DOHH2 (cell line): ENCODE results near the gene SLC11A1.

Experiments
- H3F3A ChIP-seq: fragments of 200-600 bp; sonication (generic), shearing (Covaris generic); 2 replicates; pipeline ENCODE4 v1.6.0; 2016; ENCODE audit warnings: antibody characterized with exemption, mild to moderate bottlenecking; ENCODE audit not compliant: control insufficient read depth, insufficient read depth
- H3K27ac ChIP-seq: fragments of 200-600 bp; sonication (generic); 2 replicates; pipeline ENCODE4 v1.5.1; 2014; ENCODE audit warnings: low read depth, mild to moderate bottlenecking, low read length, moderate library complexity
- H3K27me3 ChIP-seq: fragments of 200-600 bp; sonication (generic); 2 replicates; pipeline ENCODE4 v1.6.1; 2014; ENCODE audit warnings: mild to moderate bottlenecking, low read length, mixed read lengths; ENCODE audit not compliant: control insufficient read depth
- H3K36me3 ChIP-seq: fragments of 200-600 bp; sonication (generic); 2 replicates; pipeline ENCODE4 v1.6.1; 2014; ENCODE audit warnings: mild to moderate bottlenecking, low read length, moderate library complexity, mixed read lengths; ENCODE audit not compliant: control insufficient read depth
- H3K4me1 ChIP-seq: fragments of 200-600 bp; sonication (generic); 2 replicates; pipeline ENCODE4 v1.6.1; 2014; ENCODE audit warnings: mild to moderate bottlenecking, low read length, mixed read lengths; ENCODE audit not compliant: control insufficient read depth
- H3K4me2 ChIP-seq: fragments of 200-600 bp; sonication (generic); 2 replicates; pipeline ENCODE4 v1.6.0; 2014; ENCODE audit warnings: mild to moderate bottlenecking, low read length, moderate library complexity
- H3K4me3 ChIP-seq: fragments of 200-600 bp; sonication (generic); 2 replicates; pipeline ENCODE4 v1.5.1; 2014; ENCODE audit warnings: mild to moderate bottlenecking, low read length, mixed read lengths
- H3K79me2 ChIP-seq: fragments of 200-600 bp; sonication (generic); 2 replicates; pipeline ENCODE4 v1.6.1; 2014; ENCODE audit warnings: mild to moderate bottlenecking, low read length, mixed read lengths; ENCODE audit not compliant: control insufficient read depth
- H3K9me2 ChIP-seq: fragments of 200-600 bp; sonication (generic); replicated peaks from 2 replicates; pipeline ENCODE4 v1.6.1; 2014; ENCODE audit warnings: mild to moderate bottlenecking, low read length, mixed read lengths; ENCODE audit not compliant: control insufficient read depth
- H3K9me3 ChIP-seq: fragments of 200-600 bp; sonication (generic); 2 replicates; pipeline ENCODE4 v1.6.1; 2014; ENCODE audit warnings: antibody characterized with exemption, low read length, mixed read lengths; ENCODE audit not compliant: control insufficient read depth, insufficient read depth
- H4K20me1 ChIP-seq: fragments of 200-600 bp; sonication (generic); 2 replicates; pipeline ENCODE4 v1.6.0; 2014; ENCODE audit warnings: low read depth, mild to moderate bottlenecking, antibody characterized with exemption, low read length, moderate library complexity; ENCODE audit not compliant: control insufficient read depth, insufficient read depth
- EZH2phosphoT487 ChIP-seq: fragments of 200-600 bp; sonication (generic); IDR thresholded peaks from 2 replicates; pipeline ENCODE4 v1.6.1; 2017; ENCODE audit warnings: borderline replicate concordance, mild to moderate bottlenecking, antibody characterized with exemption, low read length, moderate library complexity, mixed read lengths
- TF ChIP-seq, protein P1 (sequence below): fragments of 200-600 bp; sonication (generic); IDR thresholded peaks from one replicate; pipeline ENCODE4 v1.5.1; 2014; ENCODE audit warnings: antibody characterized with exemption, mild to moderate bottlenecking, low read depth, low read length; ENCODE audit not compliant: poor library complexity, severe bottlenecking

Gene SLC11A1

GRCh38 chr2:218354850-218355443 is 27.1 kb upstream of the SLC11A1 start:
- Histone ChIP-seq H3K79me2 (no peaks in the 10 kb centered on the region), H3K9me3 (peaks cover 7% of the 10 kb centered on the region; the same call in 1 of the 2 replicates), H3K27me3 (no peaks in the 10 kb centered on the region), H3K36me3 (no peaks in the 10 kb centered on the region), H3K4me3 (no peak overlapping the region), H3K4me2 (no peak overlapping the region), H3K9me2 (no peaks in the 10 kb centered on the region), H3F3A (no peaks in the 10 kb centered on the region), H3K27ac (no peak overlapping the region), H3K4me1 (0 out of 2 replicates have a peak, but pooled peaks cover 3% of the 10 kb centered on the region), H4K20me1 (no peaks in the 10 kb centered on the region)
- TF ChIP-seq EZH2phosphoT487: no peak
- TF ChIP-seq, protein P1, sequence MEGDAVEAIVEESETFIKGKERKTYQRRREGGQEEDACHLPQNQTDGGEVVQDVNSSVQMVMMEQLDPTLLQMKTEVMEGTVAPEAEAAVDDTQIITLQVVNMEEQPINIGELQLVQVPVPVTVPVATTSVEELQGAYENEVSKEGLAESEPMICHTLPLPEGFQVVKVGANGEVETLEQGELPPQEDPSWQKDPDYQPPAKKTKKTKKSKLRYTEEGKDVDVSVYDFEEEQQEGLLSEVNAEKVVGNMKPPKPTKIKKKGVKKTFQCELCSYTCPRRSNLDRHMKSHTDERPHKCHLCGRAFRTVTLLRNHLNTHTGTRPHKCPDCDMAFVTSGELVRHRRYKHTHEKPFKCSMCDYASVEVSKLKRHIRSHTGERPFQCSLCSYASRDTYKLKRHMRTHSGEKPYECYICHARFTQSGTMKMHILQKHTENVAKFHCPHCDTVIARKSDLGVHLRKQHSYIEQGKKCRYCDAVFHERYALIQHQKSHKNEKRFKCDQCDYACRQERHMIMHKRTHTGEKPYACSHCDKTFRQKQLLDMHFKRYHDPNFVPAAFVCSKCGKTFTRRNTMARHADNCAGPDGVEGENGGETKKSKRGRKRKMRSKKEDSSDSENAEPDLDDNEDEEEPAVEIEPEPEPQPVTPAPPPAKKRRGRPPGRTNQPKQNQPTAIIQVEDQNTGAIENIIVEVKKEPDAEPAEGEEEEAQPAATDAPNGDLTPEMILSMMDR: no peak

DNA sequence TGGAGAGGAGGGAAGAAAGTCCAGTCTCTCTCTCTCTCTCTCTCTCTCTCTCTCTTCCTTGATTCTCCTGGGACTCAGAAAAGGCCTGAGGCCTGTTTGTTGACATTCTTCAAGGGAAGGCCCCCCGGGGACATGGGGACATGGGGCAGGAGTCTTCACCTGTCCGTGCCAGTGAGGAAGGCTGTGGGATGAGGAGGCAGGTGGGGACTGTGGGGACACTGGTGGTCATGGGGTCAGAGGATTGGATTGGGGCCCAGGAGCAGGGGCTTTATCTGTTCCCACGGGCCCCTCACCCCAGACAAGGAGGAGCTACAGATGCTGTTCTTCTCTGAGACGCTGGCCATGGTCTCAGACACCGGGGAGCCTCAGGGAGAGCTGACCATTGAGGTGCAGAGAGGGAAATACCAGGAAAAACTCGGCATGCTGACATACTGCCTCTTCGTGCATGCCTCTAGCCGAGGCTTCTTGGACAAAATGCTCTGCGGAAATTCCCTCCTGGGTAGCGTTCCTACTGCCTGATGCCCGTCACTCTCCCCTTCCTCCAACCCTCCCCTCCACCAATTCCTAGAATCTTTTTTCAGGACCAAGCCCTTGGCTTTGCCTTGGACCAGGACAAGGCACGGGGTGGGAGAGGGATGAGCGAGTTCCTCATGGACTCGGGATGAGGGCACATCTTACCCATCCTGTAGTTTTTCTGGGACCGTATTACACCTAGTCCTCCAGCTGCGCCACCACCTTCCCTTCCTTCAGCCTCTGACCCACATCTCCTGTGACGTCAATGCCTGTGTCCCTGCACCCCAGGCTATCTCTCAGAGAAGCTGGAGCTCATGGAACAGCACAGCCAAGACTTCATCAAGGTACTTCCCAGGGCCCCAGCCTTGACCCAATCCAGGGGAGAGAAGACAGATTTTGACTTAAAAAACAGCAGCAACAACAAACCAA is 24.6 kb upstream of the SLC11A1 start:
- Histone ChIP-seq H3K4me3 (no peak overlapping the region), H3K27ac (no peak overlapping the region)

GRCh38 chr2:218360453-218360852 is 21.6 kb upstream of the SLC11A1 start:
- no peak overlapping the region for H3K27ac ChIP-seq
- no peaks in the 10 kb centered on the region for H3K9me2 ChIP-seq
- H3K4me1 ChIP-seq: peaks cover 29% of the 10 kb centered on the region
- no peaks in the 10 kb centered on the region for H3K27me3 ChIP-seq
- no peak overlapping the region for H3K4me2 ChIP-seq
- no peak overlapping the region for H3K4me3 ChIP-seq
- no peak for TF ChIP-seq EZH2phosphoT487
- TF ChIP-seq, protein P1: no peak
- no peaks in the 10 kb centered on the region for H3K36me3 ChIP-seq
- no peaks in the 10 kb centered on the region for H4K20me1 ChIP-seq
- H3K9me3 ChIP-seq: no peaks in the 10 kb centered on the region
- H3K79me2 ChIP-seq: no peaks in the 10 kb centered on the region
- peaks cover 10% of the 10 kb centered on the region for H3F3A ChIP-seq

More for the DNA sequence above, 24.6 kb upstream of the SLC11A1 start:
- H3K4me2 ChIP-seq: no peak overlapping the region
- no peaks in the 10 kb centered on the region for H3K9me3 ChIP-seq
- H3F3A ChIP-seq: peaks cover 4% of the 10 kb centered on the region
- no peaks in the 10 kb centered on the region for H3K9me2 ChIP-seq
- H4K20me1 ChIP-seq: no peaks in the 10 kb centered on the region
- no peaks in the 10 kb centered on the region for H3K27me3 ChIP-seq
- H3K4me1 ChIP-seq: peaks cover 11% of the 10 kb centered on the region
- no peaks in the 10 kb centered on the region for H3K36me3 ChIP-seq
- TF ChIP-seq, protein P1: no peak
- TF ChIP-seq EZH2phosphoT487: no peak
- H3K79me2 ChIP-seq: no peaks in the 10 kb centered on the region
